B cell (primary cell): ENCODE data around the gene CELF4.

ENCODE experiments used
- EZH2 ChIP-seq: IDR thresholded peaks from 2 replicates; pipeline ENCODE4 v1.6.1; 2012; ENCODE audit warnings: borderline replicate concordance, low read depth, mild to moderate bottlenecking, moderate library complexity, low read length; ENCODE audit not compliant: insufficient read depth, poor library complexity, severe bottlenecking
- TF ChIP-seq, protein P1 (sequence below): fragments of 200-600 bp; IDR thresholded peaks from one replicate; pipeline ENCODE4 v1.8.0; 2022; ENCODE audit warnings: antibody characterized with exemption, mild to moderate bottlenecking

DNA sequence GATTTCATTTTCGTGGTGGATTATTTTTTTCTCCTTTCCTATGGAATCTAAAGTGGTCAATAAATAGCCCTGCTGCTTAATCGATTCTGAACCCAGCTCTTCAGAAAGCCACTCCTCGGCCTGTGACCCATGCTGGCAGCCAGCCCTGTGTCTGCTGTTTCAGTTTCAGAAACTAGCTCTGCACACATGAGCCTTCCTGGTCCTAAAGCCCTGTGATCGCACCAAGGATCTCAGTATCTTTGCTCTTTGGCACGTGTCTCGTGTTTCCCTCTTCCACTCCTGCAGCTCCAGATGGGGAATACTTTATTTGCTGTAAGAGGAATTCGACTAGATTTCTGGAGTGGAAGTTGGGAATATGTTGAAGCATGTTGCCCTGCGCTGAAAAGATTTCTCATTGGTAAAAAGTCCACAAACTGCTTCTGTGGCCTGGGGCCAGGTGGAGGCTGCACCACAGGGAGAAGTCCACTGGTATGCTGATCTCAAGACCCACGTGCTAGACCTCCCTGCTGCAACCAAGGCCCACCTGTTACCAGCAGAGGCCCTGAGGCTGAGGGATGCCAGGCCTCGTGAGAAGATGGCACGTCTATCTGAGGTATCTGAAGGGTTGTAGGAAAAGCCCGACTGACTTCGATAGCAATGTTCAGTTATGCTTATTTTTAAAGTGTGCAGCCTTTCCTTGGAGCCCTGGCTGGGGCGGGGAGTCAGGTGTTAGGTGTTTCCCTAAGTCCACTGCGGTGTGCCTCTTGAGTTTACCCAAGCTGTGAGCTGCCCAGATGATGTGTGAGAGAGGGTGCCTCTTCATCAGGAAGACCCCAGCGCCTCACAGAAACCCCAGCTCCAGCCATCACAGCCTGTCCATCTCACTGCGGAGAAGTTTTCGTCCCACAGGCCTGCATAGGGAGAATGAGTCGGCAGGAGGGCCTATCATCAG, 33.6 kb upstream of the CELF4 start:
- no peak for TF ChIP-seq EZH2
- TF ChIP-seq, protein P1, sequence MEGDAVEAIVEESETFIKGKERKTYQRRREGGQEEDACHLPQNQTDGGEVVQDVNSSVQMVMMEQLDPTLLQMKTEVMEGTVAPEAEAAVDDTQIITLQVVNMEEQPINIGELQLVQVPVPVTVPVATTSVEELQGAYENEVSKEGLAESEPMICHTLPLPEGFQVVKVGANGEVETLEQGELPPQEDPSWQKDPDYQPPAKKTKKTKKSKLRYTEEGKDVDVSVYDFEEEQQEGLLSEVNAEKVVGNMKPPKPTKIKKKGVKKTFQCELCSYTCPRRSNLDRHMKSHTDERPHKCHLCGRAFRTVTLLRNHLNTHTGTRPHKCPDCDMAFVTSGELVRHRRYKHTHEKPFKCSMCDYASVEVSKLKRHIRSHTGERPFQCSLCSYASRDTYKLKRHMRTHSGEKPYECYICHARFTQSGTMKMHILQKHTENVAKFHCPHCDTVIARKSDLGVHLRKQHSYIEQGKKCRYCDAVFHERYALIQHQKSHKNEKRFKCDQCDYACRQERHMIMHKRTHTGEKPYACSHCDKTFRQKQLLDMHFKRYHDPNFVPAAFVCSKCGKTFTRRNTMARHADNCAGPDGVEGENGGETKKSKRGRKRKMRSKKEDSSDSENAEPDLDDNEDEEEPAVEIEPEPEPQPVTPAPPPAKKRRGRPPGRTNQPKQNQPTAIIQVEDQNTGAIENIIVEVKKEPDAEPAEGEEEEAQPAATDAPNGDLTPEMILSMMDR, result no peak
